SK-N-SH treated with all-trans-retinoic acid at 6 μM for 48 hours (cell line): Measurements from ENCODE around the gene BMPR1B.

Source experiments
- ATAC-seq: fragments of 200-7000 bp; cut with Tn5 transposase; 3 replicates; pipeline ENCODE4 v1.9.1; 2020; ENCODE audit warnings: mild to moderate bottlenecking, moderate library complexity
- ARNTL ChIP-seq: fragments of 450-650 bp; formaldehyde crosslinking; IDR thresholded peaks from 2 replicates; pipeline ENCODE4 v1.5.0; 2020; ENCODE audit warnings: low read depth, mild to moderate bottlenecking, moderate library complexity, borderline replicate concordance
- BACH2 ChIP-seq: fragments of 250-450 bp; sonication (Bioruptor Pico); IDR thresholded peaks from 2 replicates; pipeline ENCODE4 v1.9.0; 2021; ENCODE audit warnings: mild to moderate bottlenecking, borderline replicate concordance
- CREB5 ChIP-seq: fragments of 250-450 bp; sonication (Bioruptor Pico); IDR thresholded peaks from 2 replicates; pipeline ENCODE4 v1.5.1; 2020; ENCODE audit warnings: low read depth, mild to moderate bottlenecking, moderate library complexity
- CSDC2 ChIP-seq: fragments of 250-450 bp; sonication (Bioruptor Pico); IDR thresholded peaks from 2 replicates; pipeline ENCODE4 v1.5.0; 2020; ENCODE audit warnings: mild to moderate bottlenecking, moderate library complexity
- CSRNP3 ChIP-seq: fragments of 250-450 bp; sonication (Bioruptor Pico); IDR thresholded peaks from 2 replicates; pipeline ENCODE4 v1.5.1; 2021; ENCODE audit warnings: mild to moderate bottlenecking, moderate library complexity
- GLIS3 ChIP-seq: fragments of 250-450 bp; sonication (Bioruptor Pico); IDR thresholded peaks from 2 replicates; pipeline ENCODE4 v1.5.0; 2020; ENCODE audit warnings: mild to moderate bottlenecking, moderate library complexity
- ISL1 ChIP-seq: fragments of 250-450 bp; sonication (Bioruptor Pico); IDR thresholded peaks from 2 replicates; pipeline ENCODE4 v2.1.2; 2022; ENCODE audit warnings: mild to moderate bottlenecking, moderate library complexity
- OSR1 ChIP-seq: fragments of 250-450 bp; sonication (Bioruptor Pico); IDR thresholded peaks from 2 replicates; pipeline ENCODE4 v1.8.0; 2022; ENCODE audit warnings: moderate library complexity, mild to moderate bottlenecking, inconsistent platforms
- PPARA ChIP-seq: fragments of 250-450 bp; sonication (Bioruptor Pico); IDR thresholded peaks from 2 replicates; pipeline ENCODE4 v1.5.0; 2020; ENCODE audit warnings: mild to moderate bottlenecking, borderline replicate concordance
- RARB ChIP-seq: fragments of 250-450 bp; sonication (Bioruptor Pico); IDR thresholded peaks from 2 replicates; pipeline ENCODE4 v1.8.0; 2021; ENCODE audit warnings: mild to moderate bottlenecking, moderate library complexity
- TCF4 ChIP-seq: fragments of 250-450 bp; sonication (Bioruptor Pico); IDR thresholded peaks from 2 replicates; pipeline ENCODE4 v1.8.0; 2021; ENCODE audit warnings: mild to moderate bottlenecking, moderate library complexity, borderline replicate concordance
- TOX ChIP-seq: fragments of 250-450 bp; sonication (Bioruptor Pico); IDR thresholded peaks from 2 replicates; pipeline ENCODE4 v1.8.0; 2021; ENCODE audit warnings: mild to moderate bottlenecking, moderate library complexity, borderline replicate concordance
- ZC3H10 ChIP-seq: fragments of 250-450 bp; sonication (Bioruptor Pico); IDR thresholded peaks from 2 replicates; pipeline ENCODE4 v1.5.1; 2021; ENCODE audit warnings: mild to moderate bottlenecking, moderate library complexity
- ZFP3 ChIP-seq: fragments of 250-450 bp; sonication (Bioruptor Pico); IDR thresholded peaks from 2 replicates; pipeline ENCODE4 v1.5.0; 2020; ENCODE audit warnings: mild to moderate bottlenecking, moderate library complexity
- ZFP30 ChIP-seq: fragments of 450-650 bp; formaldehyde crosslinking; IDR thresholded peaks from 2 replicates; pipeline ENCODE4 v1.5.0; 2022; ENCODE audit warnings: mild to moderate bottlenecking, moderate library complexity
- ZNF565 ChIP-seq: fragments of 450-650 bp; formaldehyde crosslinking; conservative IDR thresholded peaks from 2 replicates; pipeline ENCODE4 v1.5.0; 2020; ENCODE audit warnings: low read depth, mild to moderate bottlenecking, moderate library complexity
- ZNF70 ChIP-seq: fragments of 450-650 bp; formaldehyde crosslinking; IDR thresholded peaks from 2 replicates; pipeline ENCODE4 v1.5.0; 2020; ENCODE audit warnings: mild to moderate bottlenecking, moderate library complexity
- ZNF8 ChIP-seq: fragments of 450-650 bp; formaldehyde crosslinking; IDR thresholded peaks from 2 replicates; pipeline ENCODE4 v1.5.0; 2020; ENCODE audit warnings: mild to moderate bottlenecking, moderate library complexity
- TF ChIP-seq, protein P1 (sequence below): fragments of 250-450 bp; sonication (Bioruptor Pico); IDR thresholded peaks from 2 replicates; pipeline ENCODE4 v1.8.0; 2020; ENCODE audit warnings: mild to moderate bottlenecking, moderate library complexity, borderline replicate concordance
- TF ChIP-seq, protein P2 (sequence below): fragments of 250-450 bp; sonication (Bioruptor Pico); IDR thresholded peaks from 2 replicates; pipeline ENCODE4 v1.8.0; 2021; ENCODE audit warnings: low read depth, mild to moderate bottlenecking, moderate library complexity, borderline replicate concordance
- TF ChIP-seq, protein P3 (sequence below): fragments of 250-450 bp; sonication (Bioruptor Pico); IDR thresholded peaks from 2 replicates; pipeline ENCODE4 v1.5.0; 2020; ENCODE audit warnings: mild to moderate bottlenecking, moderate library complexity

Gene BMPR1B

DNA sequence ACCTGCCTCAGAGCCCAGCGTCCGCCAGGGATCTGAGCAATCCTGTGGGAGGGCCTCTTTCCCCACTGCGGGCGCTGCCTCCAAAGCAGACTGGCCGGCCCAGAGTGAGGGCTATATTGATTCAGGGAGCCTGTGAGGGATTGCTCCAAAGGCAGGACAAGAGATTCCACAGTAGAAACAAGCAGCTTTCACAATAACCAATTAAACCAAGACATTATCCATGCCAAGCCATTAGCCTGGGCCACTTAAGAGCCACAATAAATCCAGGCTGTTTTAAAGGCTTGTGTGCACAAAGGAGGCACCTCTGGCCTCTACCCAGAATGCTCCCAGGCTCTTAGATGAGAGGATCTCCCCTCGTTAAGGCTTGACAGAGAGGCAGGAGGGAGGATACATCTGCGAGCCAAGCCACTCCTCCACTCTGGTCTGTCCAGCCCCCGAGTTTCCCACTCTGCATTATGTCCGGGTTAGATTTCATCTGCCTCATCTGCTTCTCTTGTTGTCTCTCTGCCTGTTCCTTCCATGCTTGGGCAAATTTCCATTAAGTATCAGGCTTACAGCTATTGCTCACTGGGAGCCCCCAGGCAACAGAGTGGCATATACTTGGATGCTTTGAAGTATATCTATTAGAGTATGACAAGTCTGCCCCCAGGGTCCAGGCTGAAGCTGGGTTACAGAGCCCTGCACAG, 433.1 kb downstream of the BMPR1B start:
- ATAC-seq, result peak; percentile 84
- TF ChIP-seq ZNF565 (no peak), OSR1 (CRISPR knock-in tag) (no peak), RARB (no peak), TOX (CRISPR knock-in tag) (no peak), ISL1 (CRISPR knock-in tag) (peak; percentile 87), ZFP3 (CRISPR knock-in tag) (no peak), CSRNP3 (no peak), TCF4 (CRISPR knock-in tag) (peak; percentile 27; the same call in 1 of the 2 replicates), ZFP30 (CRISPR knock-in tag) (no peak)

DNA sequence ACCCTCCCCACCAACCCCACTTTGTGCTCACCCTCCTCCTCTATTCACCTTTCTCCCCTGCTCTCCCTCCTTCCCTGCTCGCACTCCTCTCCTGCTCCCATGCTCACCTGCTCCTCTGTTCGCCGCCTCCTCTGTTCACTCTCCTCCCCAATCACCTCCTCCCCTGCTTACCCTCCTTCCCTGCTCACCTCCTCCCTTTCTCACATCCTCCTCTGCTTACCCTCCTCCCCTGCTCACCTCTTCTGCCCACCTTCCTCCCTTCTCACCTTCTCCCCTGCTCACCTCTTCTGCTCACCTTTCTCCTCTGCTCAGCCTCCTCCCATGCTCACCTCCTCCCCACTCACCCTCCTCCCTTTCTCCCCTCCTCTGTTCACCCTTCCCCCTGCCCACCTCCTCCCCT, 433.8 kb downstream of the BMPR1B start:
- no peak for ATAC-seq
- no peak for TF ChIP-seq ISL1 (CRISPR knock-in tag)
- no peak for TF ChIP-seq ZNF565
- TF ChIP-seq GLIS3 (CRISPR knock-in tag), result no peak
- TF ChIP-seq CSRNP3, result no peak
- no peak for TF ChIP-seq ZNF70
- TF ChIP-seq ZNF8 (CRISPR knock-in tag), result no peak
- TF ChIP-seq CSDC2, result no peak
- no peak for TF ChIP-seq ARNTL
- TF ChIP-seq, protein P1, sequence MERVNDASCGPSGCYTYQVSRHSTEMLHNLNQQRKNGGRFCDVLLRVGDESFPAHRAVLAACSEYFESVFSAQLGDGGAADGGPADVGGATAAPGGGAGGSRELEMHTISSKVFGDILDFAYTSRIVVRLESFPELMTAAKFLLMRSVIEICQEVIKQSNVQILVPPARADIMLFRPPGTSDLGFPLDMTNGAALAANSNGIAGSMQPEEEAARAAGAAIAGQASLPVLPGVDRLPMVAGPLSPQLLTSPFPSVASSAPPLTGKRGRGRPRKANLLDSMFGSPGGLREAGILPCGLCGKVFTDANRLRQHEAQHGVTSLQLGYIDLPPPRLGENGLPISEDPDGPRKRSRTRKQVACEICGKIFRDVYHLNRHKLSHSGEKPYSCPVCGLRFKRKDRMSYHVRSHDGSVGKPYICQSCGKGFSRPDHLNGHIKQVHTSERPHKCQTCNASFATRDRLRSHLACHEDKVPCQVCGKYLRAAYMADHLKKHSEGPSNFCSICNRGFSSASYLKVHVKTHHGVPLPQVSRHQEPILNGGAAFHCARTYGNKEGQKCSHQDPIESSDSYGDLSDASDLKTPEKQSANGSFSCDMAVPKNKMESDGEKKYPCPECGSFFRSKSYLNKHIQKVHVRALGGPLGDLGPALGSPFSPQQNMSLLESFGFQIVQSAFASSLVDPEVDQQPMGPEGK (CRISPR knock-in tag), result no peak
- TF ChIP-seq OSR1 (CRISPR knock-in tag), result no peak
- no peak for TF ChIP-seq TCF4 (CRISPR knock-in tag)
- TF ChIP-seq, protein P2, sequence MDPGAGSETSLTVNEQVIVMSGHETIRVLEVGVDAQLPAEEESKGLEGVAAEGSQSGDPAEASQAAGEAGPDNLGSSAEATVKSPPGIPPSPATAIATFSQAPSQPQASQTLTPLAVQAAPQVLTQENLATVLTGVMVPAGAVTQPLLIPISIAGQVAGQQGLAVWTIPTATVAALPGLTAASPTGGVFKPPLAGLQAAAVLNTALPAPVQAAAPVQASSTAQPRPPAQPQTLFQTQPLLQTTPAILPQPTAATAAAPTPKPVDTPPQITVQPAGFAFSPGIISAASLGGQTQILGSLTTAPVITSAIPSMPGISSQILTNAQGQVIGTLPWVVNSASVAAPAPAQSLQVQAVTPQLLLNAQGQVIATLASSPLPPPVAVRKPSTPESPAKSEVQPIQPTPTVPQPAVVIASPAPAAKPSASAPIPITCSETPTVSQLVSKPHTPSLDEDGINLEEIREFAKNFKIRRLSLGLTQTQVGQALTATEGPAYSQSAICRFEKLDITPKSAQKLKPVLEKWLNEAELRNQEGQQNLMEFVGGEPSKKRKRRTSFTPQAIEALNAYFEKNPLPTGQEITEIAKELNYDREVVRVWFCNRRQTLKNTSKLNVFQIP (CRISPR knock-in tag), result no peak
- TF ChIP-seq PPARA (CRISPR knock-in tag), result no peak
- TF ChIP-seq ZC3H10 (CRISPR knock-in tag), result no peak
- TF ChIP-seq, protein P3, sequence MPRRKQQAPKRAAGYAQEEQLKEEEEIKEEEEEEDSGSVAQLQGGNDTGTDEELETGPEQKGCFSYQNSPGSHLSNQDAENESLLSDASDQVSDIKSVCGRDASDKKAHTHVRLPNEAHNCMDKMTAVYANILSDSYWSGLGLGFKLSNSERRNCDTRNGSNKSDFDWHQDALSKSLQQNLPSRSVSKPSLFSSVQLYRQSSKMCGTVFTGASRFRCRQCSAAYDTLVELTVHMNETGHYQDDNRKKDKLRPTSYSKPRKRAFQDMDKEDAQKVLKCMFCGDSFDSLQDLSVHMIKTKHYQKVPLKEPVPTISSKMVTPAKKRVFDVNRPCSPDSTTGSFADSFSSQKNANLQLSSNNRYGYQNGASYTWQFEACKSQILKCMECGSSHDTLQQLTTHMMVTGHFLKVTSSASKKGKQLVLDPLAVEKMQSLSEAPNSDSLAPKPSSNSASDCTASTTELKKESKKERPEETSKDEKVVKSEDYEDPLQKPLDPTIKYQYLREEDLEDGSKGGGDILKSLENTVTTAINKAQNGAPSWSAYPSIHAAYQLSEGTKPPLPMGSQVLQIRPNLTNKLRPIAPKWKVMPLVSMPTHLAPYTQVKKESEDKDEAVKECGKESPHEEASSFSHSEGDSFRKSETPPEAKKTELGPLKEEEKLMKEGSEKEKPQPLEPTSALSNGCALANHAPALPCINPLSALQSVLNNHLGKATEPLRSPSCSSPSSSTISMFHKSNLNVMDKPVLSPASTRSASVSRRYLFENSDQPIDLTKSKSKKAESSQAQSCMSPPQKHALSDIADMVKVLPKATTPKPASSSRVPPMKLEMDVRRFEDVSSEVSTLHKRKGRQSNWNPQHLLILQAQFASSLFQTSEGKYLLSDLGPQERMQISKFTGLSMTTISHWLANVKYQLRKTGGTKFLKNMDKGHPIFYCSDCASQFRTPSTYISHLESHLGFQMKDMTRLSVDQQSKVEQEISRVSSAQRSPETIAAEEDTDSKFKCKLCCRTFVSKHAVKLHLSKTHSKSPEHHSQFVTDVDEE (CRISPR knock-in tag), result no peak
- TF ChIP-seq TOX (CRISPR knock-in tag), result no peak
- TF ChIP-seq CREB5, result no peak
- no peak for TF ChIP-seq BACH2 (CRISPR knock-in tag)
- no peak for TF ChIP-seq RARB
- TF ChIP-seq, all 23 proteins: peak for 0
